GM12874 (cell line): ENCODE measurements around the gene MIEF2.

Experiments used
- CTCF ChIP-seq: IDR thresholded peaks from 2 replicates; pipeline ENCODE4 v1.5.1; 2011; ENCODE audit warnings: low read depth, mild to moderate bottlenecking, control low read depth, low read length, moderate library complexity; ENCODE audit not compliant: insufficient read depth

MIEF2 gene

GRCh38 chr17:18314731-18315561 lies 54.5 kb downstream of the MIEF2 start, which contains the start of the genes SMCR8 and TOP3A:
TSS of gene SMCR8 (plus strand) at chr17:18315293. CDS start at chr17:18315790, 497 bp downstream.
TSS of gene TOP3A (minus strand) at chr17:18314994. CDS start at chr17:18314778, 216 bp downstream.
- TF ChIP-seq CTCF: no peak

- TF ChIP-seq CTCF: no peak
These were observed 55.1 kb downstream of the MIEF2 start for GRCh38 chr17:18315562-18315922.

GRCh38 chr17:18315961-18316360 lies 55.5 kb downstream of the MIEF2 start:
- no peak for TF ChIP-seq CTCF
